ENCODE measurements around the gene MYO5B. TPM values are rescaled to one million over a fixed set of nuclear protein-coding genes. Genes with fewer than 3 reads are reported as not detected.

Gene MYO5B
- total RNA-seq, 1 experiment from 2014 or later, result 0.66 TPM

DNA sequence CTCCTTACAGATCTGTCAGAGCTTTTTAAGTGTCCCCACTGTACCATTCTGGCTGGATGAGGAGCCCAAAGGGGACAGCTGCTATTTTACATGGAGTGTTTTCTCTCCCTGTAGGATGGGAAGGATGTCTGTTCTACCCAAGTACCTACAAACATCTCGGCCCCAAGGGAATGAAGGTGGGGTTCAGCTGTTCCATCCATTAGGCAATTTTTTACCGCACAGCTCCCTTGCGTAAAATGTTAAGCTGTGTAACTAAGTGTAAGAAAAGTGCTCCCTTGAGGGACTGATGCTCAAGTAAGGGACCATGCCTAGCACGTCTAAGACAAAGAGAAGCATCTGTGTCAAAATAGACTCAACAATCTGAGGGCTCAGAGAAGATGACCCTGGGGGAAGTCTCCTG lies 180.3 kb downstream of the MYO5B start:
- DNase-seq (ENCODE audit: low read depth, low spot score), result no peak
- in situ Hi-C loops (cut with HindIII; ENCODE audit: low pct_unique_long_range_greater_than_20kb, low sequenced_read_pairs), result no loop called here

GRCh38 chr18:50013363-50014138 lies 181.4 kb downstream of the MYO5B start:
- DNase-seq (ENCODE audit: low read depth, low spot score), result no peak
- in situ Hi-C loops (cut with HindIII; ENCODE audit: low pct_unique_long_range_greater_than_20kb, low sequenced_read_pairs), result no loop called here

GRCh38 chr18:50011813-50012435 lies 183.0 kb downstream of the MYO5B start:
- DNase-seq (ENCODE audit: low read depth, low spot score), result no peak
- in situ Hi-C loops (cut with HindIII; ENCODE audit: low pct_unique_long_range_greater_than_20kb, low sequenced_read_pairs), result no loop called here

DNA sequence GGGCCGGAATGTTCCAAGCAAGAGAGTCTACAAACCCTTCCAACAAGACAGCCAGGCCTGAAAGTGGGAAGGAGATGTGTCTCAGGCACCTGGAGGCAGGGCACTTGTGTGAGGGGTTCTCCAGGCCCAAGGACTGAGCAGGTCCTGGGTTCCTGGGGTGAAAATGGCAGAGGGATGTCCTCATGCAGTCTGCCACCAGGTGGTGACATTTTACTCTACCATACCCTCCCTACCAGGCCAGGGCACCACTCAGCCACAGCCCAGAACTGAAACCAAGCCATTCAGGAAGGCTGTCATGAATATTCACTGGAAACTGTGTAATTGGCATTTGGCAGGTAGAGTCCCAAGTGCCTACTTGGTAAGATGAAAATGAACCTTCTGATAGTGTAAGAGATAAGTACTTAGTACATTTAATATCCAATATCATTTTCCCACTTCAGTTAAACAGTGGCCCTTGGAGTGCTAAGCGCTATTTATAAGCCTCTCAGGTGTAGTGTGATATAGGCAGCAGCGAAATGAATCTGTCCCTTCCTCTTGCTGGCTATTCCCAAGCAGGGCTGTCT lies 185.1 kb downstream of the MYO5B start:
- peak; percentile 57 for DNase-seq (ENCODE audit: low read depth, low spot score)
- in situ Hi-C loops (cut with HindIII; ENCODE audit: low pct_unique_long_range_greater_than_20kb, low sequenced_read_pairs), result no loop called here

DNA sequence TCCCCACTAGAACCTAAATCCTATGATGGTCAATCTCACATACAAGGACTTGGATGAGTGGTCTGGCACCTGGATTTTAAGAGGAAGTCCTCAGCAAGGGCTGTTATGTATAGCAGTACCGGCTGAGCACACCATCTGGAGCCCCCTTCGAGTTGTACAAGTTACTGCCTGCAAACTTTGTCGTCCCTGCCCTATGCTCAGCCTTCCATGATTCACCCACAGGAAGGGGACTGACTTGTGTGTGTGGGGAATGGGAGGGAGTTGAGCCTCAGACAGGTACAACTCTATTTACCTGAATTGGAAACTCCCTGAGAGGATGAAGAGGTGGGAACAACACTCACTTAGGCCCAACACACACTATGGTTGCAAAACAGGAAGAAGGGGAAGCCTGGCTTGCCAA lies 186.6 kb downstream of the MYO5B start:
- in situ Hi-C loops (cut with HindIII; ENCODE audit: low pct_unique_long_range_greater_than_20kb, low sequenced_read_pairs), result no loop called here
- no peak for DNase-seq (ENCODE audit: low read depth, low spot score)

GRCh38 chr18:50006470-50007046 lies 188.4 kb downstream of the MYO5B start:
- DNase-seq (ENCODE audit: low read depth, low spot score), result no peak
- in situ Hi-C loops (cut with HindIII; ENCODE audit: low pct_unique_long_range_greater_than_20kb, low sequenced_read_pairs), result no loop called here

GRCh38 chr18:50004013-50004412 lies 190.9 kb downstream of the MYO5B start:
- in situ Hi-C loops (cut with HindIII; ENCODE audit: low pct_unique_long_range_greater_than_20kb, low sequenced_read_pairs), result no loop called here
- DNase-seq (ENCODE audit: low read depth, low spot score), result no peak

- in situ Hi-C loops (cut with HindIII; ENCODE audit: low pct_unique_long_range_greater_than_20kb, low sequenced_read_pairs), result no loop called here
- DNase-seq (ENCODE audit: low read depth, low spot score), result no peak
These were observed 192.2 kb downstream of the MYO5B start for GRCh38 chr18:50002781-50003180.

- in situ Hi-C loops (cut with HindIII; ENCODE audit: low pct_unique_long_range_greater_than_20kb, low sequenced_read_pairs), result no loop called here
- no peak for DNase-seq (ENCODE audit: low read depth, low spot score)
These were observed 194.7 kb downstream of the MYO5B start for GRCh38 chr18:50000227-50000626.

GRCh38 chr18:49999128-49999527 lies 195.8 kb downstream of the MYO5B start:
- DNase-seq (ENCODE audit: low read depth, low spot score), result peak; percentile 5
- in situ Hi-C loops (cut with HindIII; ENCODE audit: low pct_unique_long_range_greater_than_20kb, low sequenced_read_pairs), result no loop called here

- in situ Hi-C loops (cut with HindIII; ENCODE audit: low pct_unique_long_range_greater_than_20kb, low sequenced_read_pairs), result no loop called here
- DNase-seq (ENCODE audit: low read depth, low spot score), result no peak
These were observed 197.4 kb downstream of the MYO5B start for GRCh38 chr18:49997558-49997957.

GRCh38 chr18:49994410-49994809 lies 200.5 kb downstream of the MYO5B start:
- in situ Hi-C loops (cut with HindIII; ENCODE audit: low pct_unique_long_range_greater_than_20kb, low sequenced_read_pairs), result no loop called here
- DNase-seq (ENCODE audit: low read depth, low spot score), result no peak

GRCh38 chr18:49993299-49993698 lies 201.6 kb downstream of the MYO5B start:
- in situ Hi-C loops (cut with HindIII; ENCODE audit: low pct_unique_long_range_greater_than_20kb, low sequenced_read_pairs), result no loop called here
- no peak for DNase-seq (ENCODE audit: low read depth, low spot score)

- in situ Hi-C loops (cut with HindIII; ENCODE audit: low pct_unique_long_range_greater_than_20kb, low sequenced_read_pairs), result no loop called here
- DNase-seq (ENCODE audit: low read depth, low spot score), result no peak
These were observed 206.2 kb downstream of the MYO5B start for GRCh38 chr18:49988733-49989132.

- no peak for DNase-seq (ENCODE audit: low read depth, low spot score)
- in situ Hi-C loops (cut with HindIII; ENCODE audit: low pct_unique_long_range_greater_than_20kb, low sequenced_read_pairs), result no loop called here
These were observed 206.8 kb downstream of the MYO5B start for GRCh38 chr18:49988101-49988500.

- DNase-seq (ENCODE audit: low read depth, low spot score), result no peak
- in situ Hi-C loops (cut with HindIII; ENCODE audit: low pct_unique_long_range_greater_than_20kb, low sequenced_read_pairs), result no loop called here
These were observed 209.7 kb downstream of the MYO5B start for GRCh38 chr18:49985236-49985635.

- no peak for DNase-seq (ENCODE audit: low read depth, low spot score)
- in situ Hi-C loops (cut with HindIII; ENCODE audit: low pct_unique_long_range_greater_than_20kb, low sequenced_read_pairs), result no loop called here
These were observed 214.1 kb downstream of the MYO5B start for GRCh38 chr18:49980896-49981295.

DNA sequence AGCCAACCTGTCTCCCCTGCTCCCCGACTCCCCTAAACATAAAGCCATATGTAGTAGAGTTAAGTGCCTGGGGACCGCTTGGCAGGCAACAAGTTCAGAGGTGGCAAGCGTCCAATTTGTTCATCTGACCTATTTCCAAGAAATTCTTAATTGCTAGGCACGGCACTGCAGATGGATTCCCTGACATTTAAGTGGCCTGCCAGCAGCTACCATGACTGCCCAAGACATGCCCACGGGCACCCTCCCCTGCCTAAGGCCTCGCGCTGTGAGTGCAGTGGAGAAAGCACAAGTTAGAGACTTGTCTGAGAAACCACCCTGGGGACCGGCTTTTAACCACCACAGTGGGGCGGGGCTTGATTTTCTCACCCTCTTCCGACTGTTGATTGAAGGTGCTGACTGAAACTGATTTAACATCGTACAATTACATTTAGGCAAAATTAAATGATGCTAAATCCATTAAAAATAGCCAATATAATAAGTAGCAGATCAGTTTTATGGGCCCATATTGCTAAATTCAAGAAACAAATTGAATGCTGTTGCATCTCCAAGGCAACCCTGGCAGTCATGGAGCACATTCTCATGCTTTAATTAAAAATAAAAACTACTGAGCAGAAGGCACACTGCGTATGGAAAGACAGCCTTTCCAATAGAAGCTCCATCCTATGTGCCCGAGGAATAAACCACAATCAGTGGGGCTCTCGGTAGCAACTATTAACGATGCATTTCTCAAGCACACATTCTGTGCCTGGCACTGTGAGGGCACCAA lies 218.0 kb downstream of the MYO5B start:
- in situ Hi-C loops (cut with HindIII; ENCODE audit: low pct_unique_long_range_greater_than_20kb, low sequenced_read_pairs), result no loop called here
- no peak for DNase-seq (ENCODE audit: low read depth, low spot score)

All from SK-MEL-5 (cell line).